ENCODE measurements around the gene DLG5.

The DLG5 gene

DNA sequence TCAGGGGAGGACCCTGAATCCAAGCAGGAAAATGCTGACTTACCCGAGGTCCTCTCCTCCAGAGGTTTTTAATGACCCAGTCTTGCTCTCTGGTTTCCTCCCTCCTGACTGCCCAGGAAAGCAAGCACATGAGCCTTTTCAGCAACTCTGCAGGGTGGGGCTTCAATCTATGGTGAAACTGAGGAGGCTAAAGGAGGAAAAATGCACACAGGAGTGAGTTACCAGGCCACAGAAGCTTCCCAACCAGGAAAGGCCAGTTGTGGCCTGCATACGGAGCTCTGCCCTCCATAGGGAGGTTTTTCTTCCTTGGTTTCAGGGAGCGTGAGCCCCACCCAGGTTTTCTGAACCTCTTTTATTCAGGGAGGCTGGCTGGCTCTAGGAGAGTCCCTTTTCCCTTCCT lies 14.1 kb upstream of the DLG5 start:
- TF ChIP-seq, protein P1, sequence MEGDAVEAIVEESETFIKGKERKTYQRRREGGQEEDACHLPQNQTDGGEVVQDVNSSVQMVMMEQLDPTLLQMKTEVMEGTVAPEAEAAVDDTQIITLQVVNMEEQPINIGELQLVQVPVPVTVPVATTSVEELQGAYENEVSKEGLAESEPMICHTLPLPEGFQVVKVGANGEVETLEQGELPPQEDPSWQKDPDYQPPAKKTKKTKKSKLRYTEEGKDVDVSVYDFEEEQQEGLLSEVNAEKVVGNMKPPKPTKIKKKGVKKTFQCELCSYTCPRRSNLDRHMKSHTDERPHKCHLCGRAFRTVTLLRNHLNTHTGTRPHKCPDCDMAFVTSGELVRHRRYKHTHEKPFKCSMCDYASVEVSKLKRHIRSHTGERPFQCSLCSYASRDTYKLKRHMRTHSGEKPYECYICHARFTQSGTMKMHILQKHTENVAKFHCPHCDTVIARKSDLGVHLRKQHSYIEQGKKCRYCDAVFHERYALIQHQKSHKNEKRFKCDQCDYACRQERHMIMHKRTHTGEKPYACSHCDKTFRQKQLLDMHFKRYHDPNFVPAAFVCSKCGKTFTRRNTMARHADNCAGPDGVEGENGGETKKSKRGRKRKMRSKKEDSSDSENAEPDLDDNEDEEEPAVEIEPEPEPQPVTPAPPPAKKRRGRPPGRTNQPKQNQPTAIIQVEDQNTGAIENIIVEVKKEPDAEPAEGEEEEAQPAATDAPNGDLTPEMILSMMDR (IDR thresholded peaks at IDR 0.05; ENCODE audit: insufficient read depth, low read length, missing control alignments): no peak
- POLR2A ChIA-PET: no interaction called here
- CTCF ChIA-PET: interaction anchor here (0.9 to 1.2 kb wide), 3 partner anchors 10 to 96 kb away, joined by 3 read pairs; no protein-coding TSS in a partner anchor
- no peak for DNase-seq (ENCODE audit: low read depth, low spot score)
- no peak overlapping the region for H3K4me3 ChIP-seq (ENCODE audit: low read depth, low read length)

DNA sequence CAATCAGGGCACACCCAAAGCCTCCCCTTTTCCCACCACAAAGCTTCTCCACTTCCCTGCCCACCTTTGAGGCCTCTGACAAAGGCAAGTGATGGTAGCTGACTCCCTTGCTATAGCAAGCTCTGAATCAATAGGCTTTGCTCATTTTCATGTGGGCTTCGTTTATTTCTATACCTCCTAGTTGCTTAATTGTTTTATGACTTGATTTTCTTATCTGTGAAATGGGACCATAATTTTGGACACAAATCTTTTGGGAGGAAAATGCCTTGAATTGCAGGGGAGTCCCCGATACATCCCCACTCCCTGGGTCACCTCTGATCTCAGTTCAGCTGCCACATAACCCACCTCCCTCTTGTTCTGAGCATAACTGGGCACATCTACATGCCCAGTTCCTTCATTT lies 13.7 kb upstream of the DLG5 start:
- POLR2A ChIA-PET: no interaction called here
- CTCF ChIA-PET: interaction anchor here (0.9 to 1.2 kb wide), 3 partner anchors 10 to 95 kb away, joined by 3 read pairs; no protein-coding TSS in a partner anchor
- TF ChIP-seq, protein P1 (IDR thresholded peaks at IDR 0.05; ENCODE audit: insufficient read depth, low read length, missing control alignments): no peak

DNA sequence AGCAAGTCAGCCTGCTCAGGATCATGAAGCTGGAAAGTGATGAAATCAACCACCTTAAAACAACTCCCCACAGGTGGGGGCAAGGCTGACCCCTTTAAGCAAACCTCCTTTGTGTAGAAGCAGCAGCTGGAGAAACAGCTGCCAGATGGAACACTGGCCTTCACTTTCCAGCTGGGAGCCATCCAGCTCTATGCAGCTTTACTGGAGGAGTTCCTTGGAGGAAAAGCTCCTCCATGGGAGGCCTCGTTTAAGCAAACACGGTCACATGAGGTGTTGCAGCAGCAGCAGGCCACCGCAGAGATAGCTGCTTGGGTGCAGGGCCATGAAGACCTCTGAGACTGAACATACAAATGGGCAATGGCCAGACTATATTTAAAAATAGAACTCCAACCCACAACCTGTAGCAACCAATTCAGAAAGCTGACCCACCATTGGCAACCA lies 13.0 kb upstream of the DLG5 start:
- ChIA-PET POLR2A (interaction anchor here (1.2 kb wide), 1 partner anchor 13 kb away, joined by 3 read pairs; the partner anchor contains the start of gene DLG5), CTCF (interaction anchor here (0.6 to 1.3 kb wide), 5 partner anchors 9 to 228 kb away, joined by 3 read pairs; no protein-coding TSS in a partner anchor)
- H3K4me3 ChIP-seq (ENCODE audit: low read depth, low read length): no peak overlapping the region
- no peak for DNase-seq (ENCODE audit: low read depth, low spot score)
- TF ChIP-seq, protein P1 (IDR thresholded peaks at IDR 0.05; ENCODE audit: insufficient read depth, low read length, missing control alignments): no peak

More for the DNA sequence above, 13.7 kb upstream of the DLG5 start:
- no peak for DNase-seq (ENCODE audit: low read depth, low spot score)
- H3K4me3 ChIP-seq (ENCODE audit: low read depth, low read length): no peak overlapping the region

DNA sequence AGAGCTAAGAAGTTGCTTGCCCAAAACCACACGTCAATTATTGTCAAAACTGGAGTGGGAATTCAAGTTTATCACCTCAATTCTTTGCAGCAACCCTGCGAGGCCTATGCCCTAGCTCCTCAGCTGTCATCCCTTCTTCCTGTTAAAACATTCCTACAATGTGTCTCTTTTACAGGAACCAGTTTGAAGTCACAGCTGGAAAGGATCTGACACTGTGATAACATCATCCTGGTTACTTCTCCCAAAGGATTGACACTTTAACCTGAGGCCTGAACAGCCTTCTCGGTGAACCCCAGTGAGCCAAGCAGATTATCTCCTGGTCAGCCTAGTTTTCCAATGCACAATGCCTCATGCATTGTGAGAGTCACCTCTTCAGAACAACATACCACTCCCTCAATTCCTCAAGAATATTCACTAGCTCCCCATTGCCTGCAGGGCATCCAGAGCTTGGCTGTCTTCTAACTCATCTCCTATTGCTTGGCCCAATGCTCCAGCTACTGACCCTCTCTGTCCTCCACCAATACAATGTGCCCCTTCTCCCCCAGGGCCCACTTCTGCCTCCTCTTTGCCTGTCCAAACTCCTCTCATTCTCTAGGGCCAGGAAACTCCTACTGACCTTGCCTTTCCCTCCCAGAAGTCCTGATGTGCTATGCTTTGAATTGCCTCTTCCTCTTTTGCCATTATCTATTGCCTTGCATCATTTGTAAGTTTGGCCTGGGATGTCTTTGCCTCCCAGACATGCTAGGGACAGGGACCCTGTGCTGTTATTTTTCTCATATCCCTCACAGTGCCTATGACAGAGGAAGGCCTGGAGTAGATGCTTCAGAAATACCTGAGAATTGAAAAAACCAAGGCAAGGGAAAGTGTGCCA lies 10.4 kb upstream of the DLG5 start:
- DNase-seq (ENCODE audit: low read depth, low spot score): no peak
- CTCF ChIA-PET: interaction anchor here (0.7 to 1.9 kb wide), 2 partner anchors 10 to 11 kb away, joined by 3 to 5 read pairs; partner anchors contain the start of gene DLG5
- TF ChIP-seq, protein P1 (IDR thresholded peaks at IDR 0.05; ENCODE audit: insufficient read depth, low read length, missing control alignments): no peak
- no peak overlapping the region for H3K4me3 ChIP-seq (ENCODE audit: low read depth, low read length)
- POLR2A ChIA-PET: no interaction called here

DNA sequence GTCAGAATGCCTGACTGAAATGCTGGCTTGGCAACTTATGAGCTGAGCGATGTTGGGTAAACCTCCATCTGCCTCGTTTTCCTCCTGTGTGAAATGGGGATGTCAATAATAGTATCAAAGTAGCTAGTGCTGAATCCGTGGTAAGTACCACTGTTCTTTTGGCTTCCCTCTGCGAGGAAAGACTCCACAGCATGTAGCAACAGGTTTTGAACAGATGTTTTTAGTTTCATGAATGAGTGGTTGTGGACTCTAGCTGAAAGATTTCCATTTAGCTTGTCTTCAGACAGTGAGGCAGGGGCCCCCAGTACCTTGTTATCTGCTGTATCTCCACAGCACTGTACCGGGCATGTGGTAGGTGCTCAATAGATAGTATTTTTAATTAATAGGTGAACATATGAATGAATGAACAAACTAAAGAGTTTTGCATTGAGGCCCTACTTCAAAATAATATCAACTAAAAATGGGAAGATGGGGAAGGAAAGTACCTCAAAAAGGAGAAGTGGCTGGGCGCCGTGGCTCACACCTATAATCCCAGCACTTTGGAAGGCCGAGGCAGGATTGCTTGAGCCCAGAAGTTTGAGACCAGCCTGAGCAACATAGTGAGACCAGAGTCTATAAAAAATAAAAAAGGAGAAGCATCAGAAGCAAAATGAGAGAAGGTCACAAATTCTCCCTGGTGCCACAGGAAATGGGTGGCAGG lies 5.6 kb upstream of the DLG5 start:
- TF ChIP-seq, protein P1 (IDR thresholded peaks at IDR 0.05; ENCODE audit: insufficient read depth, low read length, missing control alignments): no peak
- POLR2A ChIA-PET: no interaction called here
- DNase-seq (ENCODE audit: low read depth, low spot score): no peak
- no peak overlapping the region for H3K4me3 ChIP-seq (ENCODE audit: low read depth, low read length)
- CTCF ChIA-PET: interaction anchor here (0.9 to 1.1 kb wide), 3 partner anchors 11 to 22 kb away, joined by 3 read pairs; no protein-coding TSS in a partner anchor
